GM12801 (cell line): ENCODE results near the gene ATP5F1E.

Experiments
- CTCF ChIP-seq: IDR thresholded peaks from one replicate; pipeline ENCODE4 v1.5.1; 2011; ENCODE audit warnings: control low read depth; ENCODE audit not compliant: insufficient read length; ENCODE audit errors: extremely low read depth

Gene ATP5F1E

GRCh38 chr20:59007665-59008511, 24.2 kb downstream of the ATP5F1E start:
- no peak for TF ChIP-seq CTCF

GRCh38 chr20:59006864-59007664, 25.1 kb downstream of the ATP5F1E start, which contains the start of gene CTSZ:
Gene CTSZ, minus strand, starts transcription at chr20:59007254. Its CDS starts 126 bp downstream, at chr20:59007128.
- no peak for TF ChIP-seq CTCF

DNA sequence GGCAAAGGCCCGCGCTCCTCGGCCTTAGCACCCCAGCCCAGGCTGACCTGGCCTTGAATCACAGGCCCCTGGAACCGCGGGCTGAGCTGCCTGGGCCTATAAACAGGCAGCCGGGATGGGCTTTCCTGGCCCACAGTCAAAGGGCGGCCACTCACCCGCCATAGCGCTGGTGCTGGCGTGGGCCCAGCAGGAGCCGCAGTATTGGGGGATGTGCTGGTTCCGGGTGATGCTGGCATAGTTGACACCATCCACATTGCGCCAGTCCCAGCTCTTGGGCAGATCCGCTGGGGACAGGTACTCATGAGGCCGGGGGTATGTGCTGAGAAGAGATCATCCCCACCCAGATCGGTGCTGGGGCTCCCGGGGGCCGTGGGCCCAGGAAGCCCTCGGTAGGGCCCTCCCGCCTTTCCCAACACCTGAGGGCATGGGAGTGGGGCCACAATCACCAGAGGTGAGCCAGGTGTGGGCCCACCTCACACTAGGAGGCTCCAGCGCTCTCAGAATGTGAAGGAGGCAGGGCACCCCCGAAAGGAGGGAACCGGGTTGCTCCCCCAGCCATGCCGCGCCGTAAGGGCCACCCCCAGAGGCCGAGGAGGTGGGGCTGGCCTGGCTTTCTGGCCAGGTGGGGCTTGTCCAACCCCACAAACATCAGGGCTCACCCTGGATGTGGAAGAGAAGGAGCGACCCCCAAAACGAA, 25.8 kb downstream of the ATP5F1E start:
- TF ChIP-seq CTCF = no peak

GRCh38 chr20:59005523-59006166, 26.5 kb downstream of the ATP5F1E start:
- no peak for TF ChIP-seq CTCF

DNA sequence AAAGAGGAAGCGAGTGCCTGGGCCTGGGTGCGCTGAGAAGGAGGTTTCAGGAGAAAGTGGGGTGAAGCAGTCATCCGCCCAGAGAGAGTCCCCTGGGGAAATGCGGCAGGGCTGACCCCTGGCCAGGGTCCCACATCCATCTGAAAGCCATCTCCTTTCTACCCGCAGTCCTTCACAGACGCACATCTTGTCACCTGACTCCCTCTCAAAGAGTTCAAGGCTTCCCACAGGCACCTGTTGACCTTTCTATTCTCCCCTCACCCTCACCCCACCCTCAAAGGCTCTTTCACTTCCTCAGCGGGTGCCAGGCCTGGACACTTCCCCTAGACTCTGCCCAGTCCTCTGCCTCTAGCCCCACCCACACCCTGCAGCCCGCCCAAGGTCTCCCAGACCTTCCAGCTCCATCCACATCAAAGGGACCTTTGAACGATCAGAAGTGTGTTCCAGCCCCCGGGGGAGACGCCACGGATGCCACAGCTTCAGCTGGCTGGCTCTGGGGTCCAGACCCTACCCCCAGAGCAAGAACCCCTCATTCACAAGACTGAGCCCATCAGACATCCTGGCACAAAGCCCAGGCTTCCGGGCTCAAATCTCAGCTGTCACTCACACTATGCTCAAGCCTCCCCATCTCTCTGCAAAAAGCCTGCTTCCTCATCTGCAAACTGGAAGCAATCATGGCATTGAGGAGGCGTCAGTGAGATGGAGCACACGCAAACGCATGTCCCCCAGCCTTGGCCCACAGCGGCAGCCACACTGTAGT, 27.2 kb downstream of the ATP5F1E start:
- no peak for TF ChIP-seq CTCF

DNA sequence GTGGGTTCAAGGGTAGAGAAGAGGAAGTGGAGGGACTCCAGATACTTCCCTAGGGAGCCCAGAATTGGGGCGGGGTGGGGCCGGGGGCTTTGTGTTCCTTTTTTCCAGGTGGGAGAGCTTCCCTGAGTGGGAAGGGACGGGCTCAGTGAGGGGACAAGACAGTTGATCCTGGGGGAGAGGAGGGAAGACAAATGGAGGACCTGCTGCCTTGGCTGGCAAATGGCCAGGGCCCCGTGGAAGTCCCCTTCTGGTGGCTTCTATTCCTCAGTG, 27.7 kb downstream of the ATP5F1E start:
- no peak for TF ChIP-seq CTCF
